ENCODE results near the gene IL25.

DNA sequence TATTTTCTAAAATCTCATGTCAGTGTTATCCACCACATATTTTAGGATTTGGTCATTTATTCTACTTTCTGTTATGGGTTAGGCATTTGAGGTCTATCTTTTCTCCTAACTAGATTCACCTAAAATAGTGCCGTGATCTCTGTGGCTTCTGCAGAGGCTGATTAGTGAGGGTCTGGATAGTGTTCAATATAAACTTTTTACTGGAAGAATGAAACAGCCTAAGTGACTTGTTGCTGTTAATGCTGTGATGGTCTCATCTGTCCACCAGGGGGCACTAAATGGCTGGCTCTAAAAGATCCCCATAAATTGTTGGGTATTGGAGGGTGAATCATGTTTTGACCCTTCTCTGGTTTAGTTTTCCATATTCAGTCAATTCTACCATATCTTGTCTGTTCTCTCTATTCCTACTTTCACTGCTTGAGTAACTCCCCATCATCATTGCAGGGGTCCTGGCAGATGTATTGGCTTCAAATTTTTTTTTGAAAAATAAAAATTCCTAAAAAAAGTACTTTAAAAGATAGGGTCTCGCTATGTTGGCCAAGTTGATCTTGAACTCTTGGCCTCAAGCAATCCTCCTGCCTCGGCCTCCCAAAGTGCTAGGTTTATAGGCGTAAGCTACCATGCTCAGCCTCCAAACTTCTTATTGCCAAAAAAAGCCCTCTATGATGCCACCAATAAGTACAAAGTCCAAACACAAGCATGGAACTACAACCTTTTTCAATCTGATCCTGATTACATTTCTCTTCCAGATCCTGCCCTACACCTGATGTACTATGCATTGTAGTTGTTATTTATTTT lies 44.5 kb upstream of the IL25 start:
- TF ChIP-seq, protein P1, sequence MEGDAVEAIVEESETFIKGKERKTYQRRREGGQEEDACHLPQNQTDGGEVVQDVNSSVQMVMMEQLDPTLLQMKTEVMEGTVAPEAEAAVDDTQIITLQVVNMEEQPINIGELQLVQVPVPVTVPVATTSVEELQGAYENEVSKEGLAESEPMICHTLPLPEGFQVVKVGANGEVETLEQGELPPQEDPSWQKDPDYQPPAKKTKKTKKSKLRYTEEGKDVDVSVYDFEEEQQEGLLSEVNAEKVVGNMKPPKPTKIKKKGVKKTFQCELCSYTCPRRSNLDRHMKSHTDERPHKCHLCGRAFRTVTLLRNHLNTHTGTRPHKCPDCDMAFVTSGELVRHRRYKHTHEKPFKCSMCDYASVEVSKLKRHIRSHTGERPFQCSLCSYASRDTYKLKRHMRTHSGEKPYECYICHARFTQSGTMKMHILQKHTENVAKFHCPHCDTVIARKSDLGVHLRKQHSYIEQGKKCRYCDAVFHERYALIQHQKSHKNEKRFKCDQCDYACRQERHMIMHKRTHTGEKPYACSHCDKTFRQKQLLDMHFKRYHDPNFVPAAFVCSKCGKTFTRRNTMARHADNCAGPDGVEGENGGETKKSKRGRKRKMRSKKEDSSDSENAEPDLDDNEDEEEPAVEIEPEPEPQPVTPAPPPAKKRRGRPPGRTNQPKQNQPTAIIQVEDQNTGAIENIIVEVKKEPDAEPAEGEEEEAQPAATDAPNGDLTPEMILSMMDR (IDR thresholded peaks at IDR 0.05; ENCODE audit: insufficient read depth, low read length, poor library complexity, severe bottlenecking), result peak; percentile 82
- TF ChIP-seq EZH2phosphoT487 (conservative IDR thresholded peaks at IDR 0.05; ENCODE audit: low read length), result no peak
